ENCODE measurements around the gene GALNT10.

GALNT10 gene

GRCh38 chr5:154300207-154300883 lies 109.8 kb downstream of the GALNT10 start:
- DNase-seq, result no peak

DNA sequence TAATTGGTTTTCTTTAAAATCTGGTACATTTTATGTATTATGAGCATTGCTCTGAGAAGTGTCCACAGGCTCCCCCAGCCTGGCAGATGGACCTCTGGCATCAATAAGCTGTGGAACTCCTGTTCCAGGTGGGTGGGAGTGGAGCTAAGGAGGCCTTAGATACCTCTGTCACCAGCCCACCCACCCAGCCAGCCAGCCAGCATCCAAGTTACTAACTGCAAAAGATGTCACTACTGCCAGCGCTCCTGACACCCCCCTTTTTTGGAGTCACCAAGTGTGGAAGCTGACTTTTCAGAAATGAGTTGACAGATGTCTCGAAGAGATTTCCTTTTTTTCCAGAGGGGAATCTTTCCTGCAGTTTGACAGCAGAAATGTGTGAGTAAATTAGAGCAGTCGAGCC lies 111.2 kb downstream of the GALNT10 start:
- DNase-seq, result no peak

DNA sequence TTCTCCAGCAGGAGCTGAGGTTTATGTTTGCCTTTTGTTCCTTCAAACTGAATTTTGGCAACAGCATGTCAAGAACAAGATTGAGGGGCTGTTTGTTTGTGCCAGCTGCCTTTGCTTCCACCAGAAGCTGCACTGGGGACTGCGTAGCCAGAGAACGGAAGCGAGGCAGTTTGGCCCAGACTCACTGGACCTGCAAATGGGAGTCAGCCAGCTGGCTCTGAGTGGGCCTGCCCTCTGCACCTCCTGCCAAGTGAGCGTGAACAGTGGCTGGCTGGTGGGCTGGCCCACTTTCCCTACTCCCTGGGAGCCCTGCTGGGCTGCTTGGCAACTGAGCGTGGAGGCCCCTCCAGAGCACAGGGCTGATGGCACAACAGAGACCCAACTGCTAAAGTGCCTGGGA lies 111.6 kb downstream of the GALNT10 start:
- DNase-seq, result no peak

DNA sequence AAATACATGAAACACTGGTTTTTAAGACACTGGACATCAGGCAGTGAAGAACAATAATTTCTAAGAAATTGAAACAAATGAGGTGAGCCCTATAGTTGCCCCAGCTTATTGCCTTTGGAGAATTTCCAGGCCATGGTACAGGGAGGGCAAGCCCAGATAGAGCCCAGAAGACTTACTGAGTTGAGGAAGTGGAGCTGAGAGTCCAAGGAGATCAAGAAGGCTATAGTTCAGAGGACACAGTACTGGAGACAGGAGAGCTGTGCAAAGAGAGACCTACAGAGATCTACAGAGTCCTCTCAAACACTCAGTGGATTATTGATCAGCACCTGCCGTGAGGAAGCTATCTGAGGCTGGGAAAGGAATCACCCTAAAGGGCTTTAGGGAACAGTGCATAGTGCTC lies 112.6 kb downstream of the GALNT10 start:
- DNase-seq, result no peak

DNA sequence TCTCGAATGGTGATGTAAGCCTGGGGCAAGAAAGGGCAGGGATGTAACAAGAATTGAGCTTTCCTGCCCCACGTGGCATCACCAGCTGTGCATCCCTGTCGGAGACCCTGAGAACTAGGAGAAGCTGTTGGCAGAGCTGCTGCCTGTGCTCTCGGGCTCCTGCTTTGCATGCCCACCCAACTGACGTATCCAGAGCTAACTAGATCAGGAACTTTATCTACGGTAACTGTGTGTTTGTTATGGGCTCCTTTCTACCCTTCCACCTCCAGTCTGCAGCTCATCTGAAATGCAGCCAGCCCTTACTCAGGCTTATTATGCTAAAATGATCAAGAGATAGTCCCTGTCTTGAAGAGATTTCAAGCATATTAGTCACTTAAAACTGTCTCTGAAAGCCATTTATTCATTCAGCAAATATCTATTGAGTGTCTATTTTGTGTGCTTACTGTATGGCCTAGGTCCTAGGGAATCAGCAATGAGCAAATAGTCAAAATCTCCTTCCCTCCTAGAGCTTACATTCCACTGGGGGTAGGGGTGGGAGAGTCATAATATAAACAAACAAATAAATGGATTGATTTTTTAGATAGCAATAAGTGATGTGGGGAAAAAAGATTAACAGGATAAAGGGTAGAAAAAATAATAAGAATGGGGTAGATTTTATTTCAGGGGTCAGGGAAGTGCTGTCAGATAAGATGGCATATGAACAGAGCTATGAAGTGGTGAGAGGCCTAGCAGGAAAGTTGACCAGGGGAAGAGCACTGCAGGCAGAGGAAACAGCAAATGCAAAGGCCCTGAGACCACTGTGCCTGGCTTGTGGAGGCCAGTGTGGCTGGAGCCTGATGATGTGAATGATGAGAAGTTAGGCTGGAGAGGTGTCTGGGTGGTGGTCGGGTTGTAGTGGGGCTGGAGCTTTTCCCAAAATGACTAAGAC lies 118.2 kb downstream of the GALNT10 start:
- no peak for DNase-seq

DNA sequence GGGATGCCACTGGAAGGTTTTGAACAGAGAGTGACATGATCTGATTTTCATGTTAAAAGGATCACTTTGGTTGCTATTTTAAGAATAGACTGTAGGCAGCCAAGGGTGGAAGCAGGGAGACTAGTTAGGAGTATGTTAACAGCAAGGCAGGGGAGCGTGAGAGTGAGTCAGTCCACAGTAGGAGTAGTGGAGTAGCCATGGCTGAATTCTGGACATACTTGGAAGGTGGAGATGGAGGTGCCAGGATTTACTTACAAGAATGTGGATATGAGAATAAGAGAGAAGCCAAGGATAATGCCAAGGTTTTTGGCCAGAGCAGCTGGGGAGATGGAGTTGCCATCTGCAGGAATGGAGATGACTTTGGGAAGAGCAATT lies 118.8 kb downstream of the GALNT10 start:
- no peak for DNase-seq

- DNase-seq, result no peak
These were observed 119.3 kb downstream of the GALNT10 start for GRCh38 chr5:154309805-154310204.

GRCh38 chr5:154311362-154311761 lies 120.8 kb downstream of the GALNT10 start:
- DNase-seq, result no peak

DNA sequence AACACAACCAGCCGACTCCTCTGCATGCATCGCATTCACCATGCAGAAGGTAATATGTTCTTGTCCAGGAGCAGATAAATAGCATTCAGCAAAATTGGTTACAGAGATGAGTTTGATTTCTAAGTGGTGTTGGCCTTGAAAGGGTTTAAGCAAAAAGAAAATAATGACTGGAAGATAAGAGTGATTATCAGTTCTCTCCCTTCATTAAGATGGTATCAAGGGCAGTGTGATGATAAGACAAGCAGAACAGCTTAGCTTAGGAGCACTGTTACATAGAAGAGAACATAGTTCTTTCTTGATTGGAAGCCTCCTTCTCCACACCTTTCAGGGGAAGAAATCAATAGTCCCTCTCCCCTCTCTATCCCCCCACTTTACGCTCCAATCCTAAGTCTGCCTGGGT lies 121.5 kb downstream of the GALNT10 start:
- no peak for DNase-seq

GRCh38 chr5:154312576-154312975 lies 122.0 kb downstream of the GALNT10 start:
- no peak for DNase-seq

DNA sequence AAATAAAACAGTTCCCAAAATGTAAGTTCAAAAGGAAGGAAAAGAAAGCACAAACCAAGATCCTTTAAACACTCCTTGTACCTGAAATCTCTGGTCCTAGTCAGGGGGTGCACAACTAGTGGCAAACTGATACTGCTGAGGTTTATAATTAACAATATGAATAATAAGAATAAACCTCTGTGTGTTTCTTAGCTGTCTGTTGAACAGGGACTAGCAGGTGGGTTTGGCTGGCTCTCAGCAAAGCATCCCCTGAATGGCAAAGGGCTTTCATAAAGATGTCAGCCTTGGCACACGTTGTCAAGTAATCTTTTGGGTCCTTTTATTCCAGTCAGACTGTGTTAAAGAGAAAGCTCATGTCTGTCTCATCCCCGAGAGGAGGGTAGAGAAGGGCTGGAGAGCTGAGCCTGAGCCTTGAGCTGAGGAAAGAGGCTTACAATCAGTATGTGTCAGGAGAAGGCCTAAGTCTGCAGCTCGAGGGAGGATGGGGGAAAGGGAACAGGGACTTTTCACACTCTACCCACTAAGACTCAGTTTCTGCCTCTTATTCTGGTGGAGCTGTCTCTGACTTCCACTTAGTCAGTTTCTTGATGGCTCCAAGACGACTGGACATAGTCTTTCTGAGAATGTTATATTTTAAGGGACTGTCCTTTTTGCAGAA lies 123.0 kb downstream of the GALNT10 start:
- no peak for DNase-seq

DNA sequence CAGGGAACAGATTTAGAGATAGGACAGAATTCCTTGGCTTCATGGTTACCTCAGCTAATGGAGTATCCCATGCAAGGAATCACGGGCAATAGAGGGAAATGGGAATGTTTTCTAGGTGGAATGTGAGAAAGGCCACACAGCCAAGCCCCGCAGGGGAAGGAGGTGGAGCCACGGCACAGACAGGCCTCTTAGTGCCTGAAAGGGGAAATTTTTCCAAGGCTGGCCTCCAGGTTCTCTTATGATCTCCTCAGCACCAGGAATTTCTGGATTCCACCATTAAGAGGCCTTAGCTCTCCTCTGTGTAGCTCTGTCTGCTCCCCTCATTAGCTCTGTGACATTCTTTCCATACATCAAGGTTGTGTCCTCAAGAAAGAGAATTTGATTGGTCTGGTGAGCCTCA lies 124.7 kb downstream of the GALNT10 start:
- no peak for DNase-seq

GRCh38 chr5:154315756-154316155 lies 125.2 kb downstream of the GALNT10 start:
- DNase-seq, result no peak

DNA sequence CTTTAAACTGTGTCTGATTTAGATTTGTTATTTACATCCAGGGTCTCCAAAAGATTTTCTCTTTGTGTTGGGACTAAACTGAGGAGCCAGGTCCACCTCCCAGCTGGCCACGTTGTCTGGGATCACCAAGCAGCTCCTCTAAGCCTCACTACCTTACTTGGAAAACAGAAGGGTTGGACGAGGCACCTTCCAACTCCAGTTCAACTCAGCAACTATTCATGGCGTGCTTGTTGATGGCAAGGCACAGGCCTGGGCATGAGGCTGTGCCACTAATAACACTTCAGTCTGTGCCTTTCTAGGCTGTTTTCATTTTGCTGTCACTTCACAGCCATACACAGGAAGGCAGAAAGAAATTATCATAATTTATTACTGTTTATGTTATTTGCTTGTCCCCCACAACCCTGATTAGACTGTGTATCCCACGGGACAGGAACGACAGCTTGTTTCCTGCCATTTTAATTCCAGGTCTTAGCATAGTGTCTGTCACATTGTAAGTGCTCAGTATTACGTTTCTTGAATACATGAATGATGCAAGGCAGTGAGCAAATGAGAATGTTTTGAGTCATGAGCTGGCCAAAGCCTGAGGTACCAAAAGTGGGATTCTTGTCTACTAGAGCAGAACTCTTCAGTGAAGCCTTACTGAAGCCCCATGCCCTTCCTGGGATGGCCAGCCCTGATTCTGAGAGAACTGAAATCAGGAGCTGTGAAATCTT lies 125.8 kb downstream of the GALNT10 start:
- DNase-seq, result no peak

- DNase-seq, result no peak
These were observed 127.4 kb downstream of the GALNT10 start for GRCh38 chr5:154317916-154318315.

GRCh38 chr5:154318691-154319090 lies 128.2 kb downstream of the GALNT10 start:
- DNase-seq, result no peak

DNA sequence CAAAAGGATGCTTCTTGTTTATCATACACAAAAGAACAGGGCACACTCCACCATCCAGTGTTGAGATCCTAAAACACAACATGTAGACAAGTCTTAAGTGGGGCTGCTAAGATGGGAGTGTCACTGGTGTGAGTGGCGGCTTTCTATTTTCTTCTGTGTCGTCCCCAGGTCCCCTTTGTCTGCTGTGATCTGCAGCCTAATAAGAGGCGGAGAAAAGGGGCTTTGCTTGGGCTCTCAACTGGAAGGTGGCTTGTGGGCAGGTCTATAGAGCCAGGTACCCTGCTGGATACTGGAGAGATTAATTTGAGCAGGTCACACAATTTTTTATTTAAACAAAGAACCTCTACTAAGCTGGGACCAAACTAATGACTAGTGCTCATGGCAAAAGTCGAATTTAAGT lies 129.2 kb downstream of the GALNT10 start:
- DNase-seq, result no peak

DNA sequence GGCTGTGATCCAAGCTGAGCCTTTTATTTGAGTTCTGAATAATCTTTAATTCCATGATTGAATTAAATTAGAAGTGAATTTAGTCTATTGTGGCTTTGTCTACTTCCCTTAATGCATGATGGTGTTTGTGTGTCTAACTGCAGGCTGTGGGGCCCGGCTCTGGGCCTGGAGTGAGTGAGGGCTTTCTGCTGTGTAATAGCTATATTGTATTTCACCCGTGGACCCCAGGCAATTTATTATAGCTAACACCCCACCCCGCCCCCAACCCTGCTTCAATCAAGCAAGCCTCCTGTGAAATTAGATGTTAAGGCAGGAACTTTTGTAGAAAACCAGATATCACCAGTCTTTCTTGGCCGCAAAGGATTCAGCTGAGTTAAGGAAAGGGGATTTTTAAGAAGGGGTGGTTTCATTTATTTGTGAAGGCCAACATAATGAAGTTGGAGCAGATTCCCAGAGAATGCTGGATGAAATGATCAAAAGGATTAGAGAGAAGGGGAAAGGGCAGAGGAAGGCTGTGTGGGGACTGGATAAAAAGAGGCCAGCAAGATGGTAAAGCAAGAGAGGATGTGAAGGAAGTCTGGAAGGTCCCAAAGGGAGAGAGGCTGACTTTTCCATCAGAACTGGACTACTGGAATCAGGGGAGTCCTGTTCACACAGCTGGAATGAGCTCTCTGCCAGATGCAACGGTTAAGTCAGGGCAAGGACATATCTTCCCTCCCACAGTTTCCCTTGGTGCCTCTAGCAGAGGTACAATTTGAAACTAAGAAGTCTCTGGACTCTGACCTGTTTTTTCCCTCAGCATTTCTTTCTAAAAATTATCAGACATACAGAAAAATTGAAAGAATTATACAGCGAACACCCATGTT lies 129.9 kb downstream of the GALNT10 start:
- no peak for DNase-seq

DNA sequence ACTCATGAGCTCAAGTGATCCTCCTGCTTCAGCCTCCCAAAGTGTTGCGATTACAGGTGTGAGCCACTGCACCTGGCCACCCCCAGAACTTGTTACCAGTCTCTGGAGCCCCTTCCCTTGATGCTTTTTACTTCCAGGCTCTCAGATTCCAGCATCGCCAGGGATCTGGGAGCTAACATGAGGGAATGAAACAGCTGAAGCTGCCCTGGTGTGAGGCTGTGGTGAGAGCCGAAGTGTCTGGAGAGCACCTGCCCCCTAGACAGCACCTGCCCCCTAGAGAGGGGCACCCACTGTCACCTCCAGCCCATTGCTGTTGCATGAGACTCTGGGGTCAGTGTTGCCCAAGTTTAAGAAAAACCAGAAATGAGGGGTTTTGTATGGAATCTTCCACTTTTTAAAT lies 131.0 kb downstream of the GALNT10 start:
- DNase-seq, result no peak

- no peak for DNase-seq
These were observed 133.5 kb downstream of the GALNT10 start for GRCh38 chr5:154324033-154324432.

GRCh38 chr5:154325566-154325965 lies 135.0 kb downstream of the GALNT10 start:
- no peak for DNase-seq

DNA sequence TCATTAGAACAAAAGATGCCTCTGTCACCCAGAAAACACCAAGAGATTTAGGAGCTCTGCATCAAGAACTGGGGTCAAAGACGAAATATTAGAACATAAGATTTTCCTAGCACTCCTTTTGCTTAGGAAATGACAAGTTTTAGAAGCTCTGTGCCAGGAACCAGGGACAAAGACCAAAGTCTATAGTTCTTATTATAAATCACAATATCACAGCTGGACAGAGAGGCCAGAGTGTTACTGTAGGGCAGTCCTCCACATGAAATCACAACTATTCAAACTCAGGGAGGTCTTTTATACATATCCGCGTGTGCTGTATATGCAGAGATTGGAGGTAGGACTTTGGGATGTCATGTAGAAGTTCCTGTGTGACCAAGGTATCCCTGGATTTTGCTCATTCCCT lies 138.5 kb downstream of the GALNT10 start:
- no peak for DNase-seq

All from activated gamma-delta T cell treated with Interleukin-2 at 50 U/mL for 16 hours (primary cell).